HG02571 (cell line): ENCODE results near the gene PLEKHA7.
A peak's percentile ranks its signal among the peaks of the same experiment; 100 is the strongest.
"Not testable (repeated sequence)": the region's sequence is repeated elsewhere in the genome, so short reads cannot be mapped to it uniquely, and the experiment has no call there.

Source experiments
- ATAC-seq: cut with Tn5 transposase; IDR thresholded peaks from one replicate; pipeline ENCODE4 v1.9.1; 2021; ENCODE audit warnings: mild to moderate bottlenecking, moderate library complexity; ENCODE audit not compliant: unreplicated experiment

The PLEKHA7 gene

GRCh38 chr11:17014321-17014832 is at the start of gene PLEKHA7:
PLEKHA7 (minus strand) TSS chr11:17014414; CDS start chr11:17014401, 13 bp downstream.
- ATAC-seq, result no peak

DNA sequence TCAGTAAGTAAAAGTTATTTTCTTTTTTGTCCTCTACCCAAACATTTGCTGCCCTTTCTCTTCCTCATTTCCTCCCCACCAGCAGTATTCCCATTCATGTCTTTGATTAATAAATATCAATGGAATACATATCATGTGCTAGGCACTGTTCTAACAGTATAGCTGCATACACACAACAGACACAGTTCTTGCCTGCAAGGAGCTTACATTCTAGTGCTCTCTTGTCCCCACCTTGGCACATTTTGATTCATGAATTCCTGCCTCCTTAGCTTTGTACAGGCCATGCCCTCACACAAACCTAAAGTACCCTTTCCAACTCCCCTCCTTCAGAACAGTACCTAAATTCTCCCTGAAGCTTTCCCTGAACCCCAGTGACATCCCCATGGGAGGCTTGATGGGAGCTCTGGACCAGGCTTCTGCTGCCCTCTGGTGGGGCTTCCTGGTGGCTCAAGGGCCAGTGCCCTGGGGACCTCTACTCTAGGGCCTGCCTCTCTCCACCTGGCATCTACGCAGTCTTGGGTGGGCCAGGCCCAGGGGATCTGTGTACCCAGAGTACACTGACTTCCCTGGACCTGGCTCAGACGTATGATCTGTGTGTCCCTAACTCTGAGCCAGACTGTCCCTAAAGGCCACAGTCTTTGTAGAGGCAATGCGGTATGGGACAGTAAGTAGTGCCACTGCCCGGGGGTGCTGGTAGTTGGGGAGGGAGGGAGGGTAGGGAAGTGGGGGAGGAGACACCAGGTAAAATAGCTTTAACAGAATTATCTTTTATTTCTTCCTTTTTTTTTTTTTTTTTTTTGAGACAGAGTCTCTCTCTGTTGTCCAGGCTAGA is 49.2 kb upstream of the PLEKHA7 start:
- ATAC-seq, result peak; percentile 70

DNA sequence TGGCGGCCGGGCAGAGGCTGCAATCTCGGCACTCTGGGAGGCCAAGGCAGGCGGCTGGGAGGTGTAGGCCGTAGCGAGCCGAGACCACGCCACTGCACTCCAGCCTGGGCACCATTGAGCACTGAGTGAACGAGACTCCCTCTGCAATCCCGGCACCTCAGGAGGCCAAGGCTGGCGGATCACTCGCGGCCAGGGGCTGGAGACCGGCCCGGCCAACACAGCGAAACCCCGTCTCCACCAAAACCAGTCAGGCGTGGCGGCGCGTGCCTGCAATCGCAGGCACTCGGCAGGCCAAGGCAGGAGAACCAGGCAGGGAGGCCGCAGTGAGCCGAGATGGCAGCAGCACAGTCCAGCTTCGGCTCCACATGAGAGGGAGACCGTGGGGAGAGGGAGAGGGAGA is 36.9 kb upstream of the PLEKHA7 start:
- not testable (repeated sequence) for ATAC-seq

DNA sequence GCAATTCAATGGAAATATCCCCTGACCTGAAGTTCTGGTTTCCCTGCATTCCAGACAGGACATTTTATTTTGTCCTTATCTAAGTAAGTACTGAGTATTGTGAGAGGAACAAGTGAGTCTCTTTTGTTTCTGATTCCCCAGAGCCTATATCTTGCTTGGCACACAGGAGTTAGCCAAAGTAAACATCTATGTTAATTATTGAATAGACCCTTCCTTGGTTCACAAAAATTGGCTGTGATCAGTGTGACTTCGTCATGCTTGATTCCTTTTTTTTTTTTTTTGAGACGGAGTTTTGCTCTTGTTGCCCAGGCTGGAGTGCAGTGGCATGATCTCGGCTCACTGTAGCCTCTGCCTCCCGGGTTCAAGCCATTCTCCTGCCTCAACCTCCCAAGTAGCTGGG is 34.3 kb upstream of the PLEKHA7 start:
- ATAC-seq, result not testable (repeated sequence)

GRCh38 chr11:17046690-17047089 is 32.5 kb upstream of the PLEKHA7 start:
- ATAC-seq, result no peak

DNA sequence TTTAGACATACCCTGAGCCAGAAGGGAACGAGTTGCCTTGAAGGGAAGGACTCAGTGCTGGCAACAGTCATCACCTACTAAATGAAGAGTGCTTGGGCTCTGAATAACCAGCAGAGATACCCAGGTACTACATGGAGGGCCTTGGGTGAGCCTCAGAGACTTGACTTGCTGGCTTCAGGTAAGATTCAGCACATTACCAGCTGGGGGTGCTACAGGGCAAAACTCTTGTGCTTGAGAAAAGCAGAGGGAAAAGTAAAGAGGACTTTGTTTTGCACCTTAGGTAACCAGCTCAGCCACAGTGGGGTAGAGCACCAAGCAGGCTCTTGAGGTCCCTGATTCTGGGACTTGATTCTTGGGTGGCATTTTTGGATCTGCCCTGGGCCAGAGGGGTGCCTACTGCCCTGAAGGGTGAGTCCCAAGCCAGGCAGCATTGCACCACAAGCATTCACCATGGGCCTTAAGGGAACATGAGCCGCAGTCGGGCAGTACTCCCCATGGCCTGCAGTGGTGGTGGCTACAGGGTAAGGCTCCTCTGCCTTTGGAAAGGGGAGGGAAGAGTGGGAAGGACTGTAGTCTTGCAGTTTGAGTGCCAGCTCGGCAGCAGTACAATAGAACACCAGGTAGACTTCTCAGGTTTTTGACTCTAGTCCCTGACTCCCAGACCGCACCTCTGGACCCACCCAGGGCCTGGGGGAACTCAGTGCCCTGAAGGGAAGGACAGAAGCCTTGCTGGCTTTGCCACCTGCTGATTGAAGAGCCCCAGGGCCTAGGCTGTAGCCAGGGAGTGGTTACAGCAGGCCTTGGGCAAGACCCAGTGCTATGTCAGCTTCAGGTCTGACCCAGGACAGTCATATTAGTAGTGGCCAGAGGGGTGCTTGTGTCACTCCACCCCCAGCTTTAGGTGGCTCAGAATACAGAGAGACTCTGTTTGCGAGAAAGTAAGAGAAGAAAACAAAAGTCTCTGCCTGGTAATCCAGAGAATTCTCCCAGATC is 22.7 kb upstream of the PLEKHA7 start:
- ATAC-seq, result no peak

DNA sequence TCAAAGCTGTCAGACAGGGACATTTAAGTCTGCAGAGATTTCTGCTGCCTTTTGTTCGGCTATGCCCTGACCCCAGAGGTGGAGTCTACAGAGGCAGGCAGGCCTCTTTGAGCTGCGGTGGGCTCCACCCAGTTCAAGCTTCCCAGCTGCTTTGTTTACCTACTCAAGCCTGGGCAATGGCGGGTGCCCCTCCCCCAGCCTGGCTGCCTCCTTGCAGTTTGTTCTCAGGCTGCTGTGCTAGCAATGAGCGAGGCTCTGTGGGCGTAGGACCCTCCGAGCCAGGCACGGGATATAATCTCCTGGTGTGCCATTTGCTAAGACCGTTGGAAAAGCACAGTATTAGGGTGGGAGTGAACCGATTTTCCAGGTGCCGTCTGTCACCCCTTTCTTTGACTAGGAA is 19.8 kb upstream of the PLEKHA7 start:
- ATAC-seq, result not testable (repeated sequence)

DNA sequence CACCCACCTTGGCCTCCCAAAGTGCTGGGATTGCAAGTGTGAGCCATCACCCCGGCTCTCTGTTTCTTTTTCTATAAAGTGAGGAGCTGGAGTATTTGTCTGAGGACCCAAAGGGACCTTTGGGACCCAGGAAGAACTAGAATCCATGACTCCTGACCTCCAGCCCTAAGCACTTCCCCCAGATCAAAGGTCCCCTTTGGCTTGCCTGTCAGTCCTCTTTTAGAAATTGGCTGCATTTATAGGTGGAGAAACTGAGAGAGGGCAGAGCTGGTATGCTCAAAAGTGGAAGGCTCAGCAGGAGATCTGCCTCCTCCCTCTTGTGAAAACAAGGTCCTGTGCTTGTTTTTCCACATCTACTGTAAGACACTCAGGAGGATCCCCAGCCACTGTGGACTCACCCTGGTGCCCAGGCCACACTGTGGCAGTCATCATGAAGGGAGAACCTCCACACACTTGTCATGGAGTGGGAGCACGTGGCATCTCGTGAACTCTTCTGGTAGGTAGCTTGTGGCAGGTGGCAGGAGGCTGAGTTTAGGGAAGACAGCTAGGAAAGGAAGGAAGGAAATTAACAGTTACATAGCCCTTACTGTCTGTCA is 12.4 kb upstream of the PLEKHA7 start:
- no peak for ATAC-seq

- ATAC-seq, result no peak
Measured at GRCh38 chr11:17024924-17025323, 10.7 kb upstream of the PLEKHA7 start.

DNA sequence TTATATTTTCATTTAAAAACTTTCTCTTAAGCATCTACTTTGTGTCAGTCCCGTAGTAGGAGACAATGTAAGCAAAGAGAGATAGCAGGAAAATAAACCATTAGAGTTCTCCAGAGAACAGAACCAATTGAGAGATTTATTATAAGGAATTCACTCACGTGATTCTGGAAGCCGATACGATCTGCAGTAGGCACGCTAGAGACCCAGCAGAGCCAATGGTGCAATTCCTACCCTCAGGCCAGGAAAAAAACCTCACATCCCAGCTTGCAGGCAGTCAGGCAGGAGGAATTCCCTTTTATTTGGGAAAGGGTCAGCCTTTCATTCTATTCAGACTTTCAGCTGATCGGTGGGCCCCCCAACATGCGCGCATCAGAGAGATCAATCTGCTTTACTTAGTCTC is 7.3 kb upstream of the PLEKHA7 start:
- ATAC-seq, result no peak

DNA sequence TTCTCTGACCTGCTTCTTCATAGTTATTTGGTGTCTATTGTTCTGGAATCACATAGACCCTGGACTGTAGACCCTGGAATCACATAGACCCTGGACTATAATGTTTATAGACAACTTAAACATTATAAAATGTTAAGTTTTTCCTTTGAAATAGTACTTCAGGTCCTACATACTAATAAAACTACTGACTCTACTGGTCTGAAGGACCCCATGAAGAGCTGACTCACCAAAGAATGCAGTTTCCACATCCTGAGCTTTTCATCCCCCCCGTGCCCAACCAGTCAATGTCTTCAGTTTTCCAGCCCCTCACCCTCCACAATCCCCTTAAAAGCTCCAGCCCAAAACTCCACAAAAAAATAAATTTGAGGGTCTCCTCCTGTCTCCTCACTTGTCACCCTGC is 6.6 kb upstream of the PLEKHA7 start:
- ATAC-seq, result no peak

DNA sequence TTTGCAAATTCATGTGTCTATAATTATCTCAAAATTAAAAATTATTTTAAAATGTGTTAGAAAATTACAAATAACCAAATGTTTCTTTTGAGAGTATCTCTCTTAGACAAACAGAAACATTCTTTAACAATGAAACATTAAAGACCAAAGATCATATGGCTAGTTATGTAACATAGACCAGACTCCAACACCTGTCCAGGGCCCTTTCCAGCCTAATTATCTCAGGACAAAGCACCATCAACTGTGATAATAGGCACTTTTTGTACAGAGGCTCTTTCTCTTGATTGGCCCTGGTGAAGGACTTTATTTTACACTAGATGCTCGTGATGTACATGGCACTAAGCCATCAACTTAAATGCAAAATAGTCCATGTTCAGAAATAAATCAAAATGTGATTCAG is 5.0 kb upstream of the PLEKHA7 start:
- no peak for ATAC-seq

GRCh38 chr11:17015627-17016126 is 1.5 kb upstream of the PLEKHA7 start:
- no peak for ATAC-seq

- no peak for ATAC-seq
Measured at GRCh38 chr11:17014833-17015626, 816 bp upstream of the PLEKHA7 start.

GRCh38 chr11:17013548-17014320 is 480 bp downstream of the PLEKHA7 start:
- ATAC-seq, result no peak

- no peak for ATAC-seq
Measured at GRCh38 chr11:17012712-17013547, 1.3 kb downstream of the PLEKHA7 start.

- no peak for ATAC-seq
Measured at GRCh38 chr11:17012179-17012578, 2.0 kb downstream of the PLEKHA7 start.

GRCh38 chr11:17010851-17011420 is 3.3 kb downstream of the PLEKHA7 start:
- ATAC-seq, result no peak
